Karpas-422 (cell line): ENCODE results near the gene OR2C3. TPM values are rescaled to one million over a fixed set of nuclear protein-coding genes. Genes with fewer than 3 reads are reported as not detected.
A peak's percentile ranks its signal among the peaks of the same experiment; 100 is the strongest.

Experiments
- DNase-seq: peaks from one replicate; pipeline ENCODE4 v3.0.0-alpha.2; 2015
- H2AFZ ChIP-seq: fragments of 200-600 bp; sonication (generic); 2 replicates; pipeline ENCODE4 v1.6.1; 2014; ENCODE audit warnings: antibody characterized with exemption, low read length, mixed read lengths
- H3K27ac ChIP-seq: fragments of 200-600 bp; sonication (generic); 2 replicates; pipeline ENCODE4 v1.5.1; 2014; ENCODE audit warnings: mild to moderate bottlenecking, low read length, moderate library complexity
- H3K27me3 ChIP-seq: fragments of 200-600 bp; sonication (generic); 2 replicates; pipeline ENCODE4 v1.6.1; 2014; ENCODE audit warnings: low read length, mixed read lengths
- H3K36me3 ChIP-seq: fragments of 200-600 bp; sonication (generic); 2 replicates; pipeline ENCODE4 v1.6.1; 2014; ENCODE audit warnings: low read length, mixed read lengths; ENCODE audit not compliant: insufficient read depth
- H3K4me1 ChIP-seq: fragments of 200-600 bp; sonication (generic); 2 replicates; pipeline ENCODE4 v1.6.1; 2014; ENCODE audit warnings: mild to moderate bottlenecking, low read length, mixed read lengths
- H3K4me2 ChIP-seq: fragments of 200-600 bp; sonication (generic); 2 replicates; pipeline ENCODE4 v1.6.1; 2014; ENCODE audit warnings: low read length, low read depth, mild to moderate bottlenecking; ENCODE audit not compliant: poor library complexity, severe bottlenecking
- H3K4me3 ChIP-seq: fragments of 200-600 bp; sonication (generic); 2 replicates; pipeline ENCODE4 v1.5.1; 2014; ENCODE audit warnings: mild to moderate bottlenecking, antibody characterized with exemption, low read length, mixed read lengths
- H3K79me2 ChIP-seq: fragments of 200-600 bp; sonication (generic); 2 replicates; pipeline ENCODE4 v1.6.1; 2014; ENCODE audit warnings: mild to moderate bottlenecking, low read length, mixed read lengths
- H3K9ac ChIP-seq: fragments of 200-600 bp; sonication (generic); 2 replicates; pipeline ENCODE4 v1.6.0; 2014; ENCODE audit warnings: low read length
- H3K9me2 ChIP-seq: fragments of 200-600 bp; sonication (generic), shearing (Covaris generic); replicated peaks from 2 replicates; pipeline ENCODE4 v1.6.0; 2014; ENCODE audit warnings: mild to moderate bottlenecking, low read length, moderate library complexity; ENCODE audit not compliant: insufficient read depth
- H3K9me3 ChIP-seq: fragments of 300-700, 200-600 bp; sonication (generic); 2 replicates; pipeline ENCODE4 v1.6.1; 2014; ENCODE audit warnings: low read length, mixed read lengths
- H4K20me1 ChIP-seq: fragments of 200-600 bp; sonication (generic); 2 replicates; pipeline ENCODE4 v1.6.1; 2014; ENCODE audit warnings: mild to moderate bottlenecking, antibody characterized with exemption, low read length, low read depth; ENCODE audit not compliant: insufficient read depth
- total RNA-seq: library from RNA; depleted of rRNA; stranded (reverse); fragments of >200 nt; shearing (Covaris generic); gene quantifications from 2 replicates; pipeline ENCODE4 v1.2.3, GENCODE V29; 2014; ENCODE audit warnings: low replicate concordance; rRNA removed

OR2C3 gene
- not detected in 2 replicates for total RNA-seq

DNA sequence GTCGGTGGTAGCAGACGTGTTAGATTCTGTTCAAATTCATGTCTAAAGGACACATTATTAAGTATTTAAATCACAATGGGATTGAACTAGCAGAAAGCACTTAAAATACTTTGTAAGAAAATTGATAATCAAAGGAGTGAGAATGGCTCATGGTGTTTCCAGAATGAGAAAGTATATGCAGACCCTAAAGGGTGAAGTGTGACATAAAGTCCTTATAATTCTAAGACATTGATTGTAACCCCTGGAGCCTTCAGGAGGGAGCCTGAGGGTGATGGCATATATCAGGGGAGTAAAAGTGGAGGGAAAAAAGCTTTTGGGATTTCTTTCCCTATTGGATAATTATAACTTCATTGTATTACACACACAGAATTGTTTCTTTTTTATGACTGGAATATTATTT is at the start of gene OR2C3:
Gene OR2C3, minus strand, starts transcription at position 101 of the 400 bp plus-strand sequence. CDS start 3,929 bp downstream, outside the sequence.
- H3K9me3 ChIP-seq, result no peaks in the 10 kb centered on the region
- H3K9me2 ChIP-seq, result no peaks in the 10 kb centered on the region

DNA sequence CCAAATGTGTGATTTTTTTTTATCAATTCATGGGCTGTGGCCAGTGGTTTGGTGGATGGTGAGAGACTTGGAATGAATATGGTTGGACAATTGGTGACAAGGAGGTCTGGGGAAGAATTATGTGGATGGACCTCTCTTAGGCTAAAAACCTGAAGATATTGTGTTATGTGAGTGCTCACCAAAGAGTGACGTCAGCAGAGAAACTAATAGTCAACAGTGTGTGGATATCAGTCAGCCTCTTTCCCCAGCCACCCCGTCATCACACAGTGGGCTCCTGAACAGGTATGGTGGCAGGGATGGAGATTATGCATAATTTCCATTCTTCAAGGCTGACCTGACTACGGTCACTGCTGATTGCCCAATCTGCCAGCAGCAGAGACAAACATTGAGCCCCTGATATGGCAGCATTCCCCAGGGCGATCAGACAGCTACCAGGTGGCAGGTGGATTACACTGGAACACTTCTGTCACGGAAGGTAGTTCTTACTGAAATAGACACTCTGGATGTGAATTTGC is 42.8 kb upstream of the OR2C3 start:
- no peak for DNase-seq
- Histone ChIP-seq H3K36me3 (no peaks in the 10 kb centered on the region), H3K9me3 (no peaks in the 10 kb centered on the region), H3K9ac (no peak overlapping the region), H3K4me2 (no peak overlapping the region), H3K79me2 (no peaks in the 10 kb centered on the region), H3K9me2 (no peaks in the 10 kb centered on the region), H2AFZ (no peak overlapping the region), H3K4me3 (no peak overlapping the region), H4K20me1 (no peaks in the 10 kb centered on the region), H3K27me3 (no peaks in the 10 kb centered on the region), H3K4me1 (no peaks in the 10 kb centered on the region), H3K27ac (no peak overlapping the region)

More for the DNA sequence above, at the start of gene OR2C3:
- Histone ChIP-seq H4K20me1 (no peaks in the 10 kb centered on the region), H3K9ac (no peak within 1 kb of the TSS), H3K4me2 (no peak within 1 kb of the TSS), H3K4me1 (peaks cover 4% of the 10 kb centered on the region; the same call in 1 of the 2 replicates), H3K36me3 (no peaks in the 10 kb centered on the region), H3K4me3 (no peak within 1 kb of the TSS), H3K27ac (no peak within 1 kb of the TSS), H2AFZ (no peak within 1 kb of the TSS), H3K79me2 (no peaks in the 10 kb centered on the region), H3K27me3 (no peaks in the 10 kb centered on the region; the same call in 1 of the 2 replicates)
- no peak for DNase-seq

DNA sequence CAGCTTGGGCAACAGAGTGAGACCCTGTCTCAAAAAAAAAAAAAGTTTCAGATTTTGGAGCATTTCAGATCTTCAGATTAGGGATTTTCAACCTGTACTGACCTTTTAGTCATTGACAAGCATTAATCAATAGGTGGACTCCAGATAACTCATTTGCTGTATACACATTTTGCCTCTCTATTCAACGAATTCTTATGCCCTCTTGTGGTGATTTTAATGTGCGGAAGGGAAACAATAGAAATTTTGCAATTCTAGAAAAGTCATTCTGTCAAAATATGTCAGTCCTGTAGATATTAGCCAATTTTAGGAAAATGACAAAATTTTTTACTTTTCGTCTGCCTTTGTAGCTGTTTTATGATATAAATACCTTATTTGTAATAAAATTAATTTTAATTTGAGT is 40.3 kb upstream of the OR2C3 start:
- H4K20me1 ChIP-seq, result no peaks in the 10 kb centered on the region
- no peak overlapping the region for H3K4me3 ChIP-seq
- no peak overlapping the region for H3K27ac ChIP-seq
- H3K36me3 ChIP-seq, result no peaks in the 10 kb centered on the region
- H2AFZ ChIP-seq, result no peak overlapping the region
- no peak overlapping the region for H3K4me2 ChIP-seq
- peak; percentile 69 for DNase-seq
- no peaks in the 10 kb centered on the region for H3K9me2 ChIP-seq
- no peaks in the 10 kb centered on the region for H3K27me3 ChIP-seq
- no peaks in the 10 kb centered on the region for H3K9me3 ChIP-seq
- H3K79me2 ChIP-seq, result no peaks in the 10 kb centered on the region
- no peaks in the 10 kb centered on the region for H3K4me1 ChIP-seq
- no peak overlapping the region for H3K9ac ChIP-seq

DNA sequence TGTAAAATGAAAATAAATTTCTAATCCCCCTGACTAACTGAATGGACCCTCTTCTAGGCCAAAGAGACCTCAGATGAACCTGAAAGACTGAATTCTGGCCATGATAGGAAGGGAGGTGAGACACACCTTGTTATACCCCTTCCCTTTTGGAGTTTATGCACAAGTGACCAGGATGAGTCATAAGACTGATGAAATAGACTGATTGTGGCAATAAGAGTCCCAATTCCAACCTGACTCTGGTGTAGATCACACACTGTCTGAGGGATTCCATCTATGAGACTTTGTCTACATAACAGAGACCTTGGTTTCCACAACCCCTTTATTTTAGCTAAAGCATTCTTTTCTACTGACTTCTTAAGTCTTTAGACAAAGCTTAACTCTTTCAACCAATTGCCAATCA is 38.4 kb upstream of the OR2C3 start:
- Histone ChIP-seq H3K36me3 (no peaks in the 10 kb centered on the region), H2AFZ (no peak overlapping the region), H3K9ac (no peak overlapping the region), H4K20me1 (no peaks in the 10 kb centered on the region), H3K27me3 (no peaks in the 10 kb centered on the region), H3K79me2 (no peaks in the 10 kb centered on the region), H3K4me1 (no peaks in the 10 kb centered on the region), H3K4me2 (no peak overlapping the region), H3K9me2 (no peaks in the 10 kb centered on the region), H3K9me3 (no peaks in the 10 kb centered on the region), H3K4me3 (no peak overlapping the region), H3K27ac (no peak overlapping the region)
- no peak for DNase-seq

DNA sequence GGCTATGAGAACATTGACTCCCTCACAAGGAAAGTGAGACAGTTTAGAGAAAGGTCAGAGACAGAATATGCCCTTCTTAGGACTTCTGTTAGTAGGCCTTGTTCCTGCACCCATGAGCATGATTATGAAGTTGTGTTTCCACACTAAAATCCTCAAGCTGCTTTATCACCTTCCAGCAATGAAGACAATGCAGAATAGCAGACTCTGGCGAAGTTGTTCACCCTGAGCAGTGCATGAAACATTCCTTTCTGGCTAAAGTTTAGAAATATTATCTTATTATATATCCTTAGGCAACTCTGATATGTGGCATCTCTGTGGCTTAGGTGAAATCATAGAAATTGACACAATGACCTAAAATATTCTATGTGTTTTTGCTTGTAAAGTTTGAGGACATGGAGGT is 38.0 kb upstream of the OR2C3 start:
- H3K79me2 ChIP-seq, result no peaks in the 10 kb centered on the region
- H3K9me2 ChIP-seq, result no peaks in the 10 kb centered on the region

DNA sequence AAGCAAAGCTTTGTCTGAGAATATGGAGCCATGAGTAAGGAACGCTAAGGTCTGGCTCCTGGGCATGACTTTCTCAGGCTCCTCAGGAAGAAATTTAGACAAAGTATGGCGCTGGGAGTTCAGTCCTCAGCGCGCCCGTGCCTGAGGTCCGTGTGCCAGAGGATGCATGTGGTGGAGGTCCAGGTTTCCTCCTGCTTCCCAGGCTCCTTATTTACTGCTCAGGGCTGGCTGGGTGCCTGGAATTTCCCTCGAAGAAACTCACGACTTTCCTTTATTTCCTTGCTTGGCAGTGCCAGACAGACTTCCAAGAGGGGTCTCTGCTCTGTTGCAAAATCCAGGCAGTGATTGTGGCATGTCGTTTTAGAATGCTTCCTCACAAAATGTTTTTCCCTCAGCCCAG is 26.0 kb upstream of the OR2C3 start:
- no peak overlapping the region for H3K9ac ChIP-seq
- no peaks in the 10 kb centered on the region for H3K79me2 ChIP-seq
- H3K4me1 ChIP-seq, result no peaks in the 10 kb centered on the region
- no peak overlapping the region for H2AFZ ChIP-seq
- no peaks in the 10 kb centered on the region for H3K36me3 ChIP-seq
- no peaks in the 10 kb centered on the region for H3K9me2 ChIP-seq
- no peaks in the 10 kb centered on the region for H3K9me3 ChIP-seq
- DNase-seq, result no peak
- H4K20me1 ChIP-seq, result no peaks in the 10 kb centered on the region
- no peaks in the 10 kb centered on the region for H3K27me3 ChIP-seq
- no peak overlapping the region for H3K4me2 ChIP-seq
- no peak overlapping the region for H3K27ac ChIP-seq
- no peak overlapping the region for H3K4me3 ChIP-seq

More for the DNA sequence above, 38.0 kb upstream of the OR2C3 start:
- H3K4me2 ChIP-seq, result no peak overlapping the region
- no peak overlapping the region for H3K9ac ChIP-seq
- H3K9me3 ChIP-seq, result no peaks in the 10 kb centered on the region
- H3K4me3 ChIP-seq, result no peak overlapping the region
- H3K36me3 ChIP-seq, result no peaks in the 10 kb centered on the region
- no peak for DNase-seq
- no peaks in the 10 kb centered on the region for H4K20me1 ChIP-seq
- no peaks in the 10 kb centered on the region for H3K4me1 ChIP-seq
- H3K27ac ChIP-seq, result no peak overlapping the region
- H2AFZ ChIP-seq, result no peak overlapping the region
- no peaks in the 10 kb centered on the region for H3K27me3 ChIP-seq

DNA sequence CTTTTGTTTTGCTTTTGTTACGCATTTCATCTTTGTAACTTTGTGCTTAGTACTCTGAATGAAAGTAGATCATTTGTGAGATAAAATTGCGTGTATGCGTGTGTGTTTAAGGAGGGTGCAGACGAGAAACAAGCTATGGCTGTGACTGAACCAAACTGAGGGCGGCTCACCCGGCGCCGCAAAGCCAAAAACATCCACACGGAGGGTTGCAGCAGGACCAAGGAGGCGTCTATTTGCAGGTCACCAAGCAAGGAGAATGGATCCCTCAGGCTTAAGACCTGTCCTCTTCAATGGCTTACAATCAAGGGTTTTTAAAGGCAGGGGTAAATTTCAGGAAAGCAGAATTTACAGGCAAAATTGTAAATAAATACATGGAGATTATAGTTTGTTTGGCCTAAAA is 25.5 kb upstream of the OR2C3 start:
- Histone ChIP-seq H3K27ac (no peak overlapping the region), H3K4me1 (no peaks in the 10 kb centered on the region), H3K9me2 (no peaks in the 10 kb centered on the region), H3K4me3 (no peak overlapping the region), H3K9ac (no peak overlapping the region), H3K4me2 (no peak overlapping the region), H3K27me3 (no peaks in the 10 kb centered on the region), H3K36me3 (no peaks in the 10 kb centered on the region), H2AFZ (no peak overlapping the region), H4K20me1 (no peaks in the 10 kb centered on the region), H3K79me2 (no peaks in the 10 kb centered on the region), H3K9me3 (no peaks in the 10 kb centered on the region)
- no peak for DNase-seq

DNA sequence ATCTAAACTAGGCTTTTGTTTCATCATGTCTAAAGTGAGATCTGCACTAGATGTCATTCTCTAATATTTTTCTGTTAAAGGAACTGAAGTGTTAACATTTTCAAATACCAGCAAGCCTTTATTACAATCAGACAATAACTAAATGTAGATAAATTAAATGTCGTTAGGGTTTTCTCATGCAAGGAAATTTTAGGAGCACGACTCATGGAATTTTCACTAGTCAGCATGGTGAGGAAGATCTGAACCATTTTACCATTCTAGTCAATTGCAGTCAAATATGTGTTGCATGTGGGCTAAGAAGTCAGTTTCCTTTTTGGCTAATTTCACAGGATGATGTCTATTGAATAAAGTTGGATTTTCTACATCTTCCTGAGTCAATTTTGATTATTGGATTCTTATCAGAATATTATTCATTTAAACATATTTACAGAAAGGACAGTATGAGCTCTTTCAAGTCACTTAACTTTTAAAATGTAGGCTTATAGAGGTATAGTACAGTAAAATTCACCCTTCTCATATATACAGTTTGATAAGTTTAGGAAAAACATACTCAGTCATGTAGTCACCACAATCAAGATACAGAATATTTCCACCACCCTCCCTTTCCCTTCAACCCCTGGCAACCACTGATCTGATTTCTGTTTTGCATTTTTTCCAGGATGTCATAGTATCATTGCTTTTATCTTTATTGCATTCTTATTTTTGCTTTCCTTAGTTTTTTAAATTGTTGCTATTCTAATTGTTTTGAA is 21.9 kb upstream of the OR2C3 start:
- H3K9me2 ChIP-seq, result no peaks in the 10 kb centered on the region
- no peak overlapping the region for H3K27ac ChIP-seq
- no peaks in the 10 kb centered on the region for H3K27me3 ChIP-seq
- H3K79me2 ChIP-seq, result no peaks in the 10 kb centered on the region
- H3K4me2 ChIP-seq, result no peak overlapping the region
- no peak for DNase-seq
- H3K9ac ChIP-seq, result no peak overlapping the region
- no peaks in the 10 kb centered on the region for H3K4me1 ChIP-seq
- no peaks in the 10 kb centered on the region for H3K36me3 ChIP-seq
- H4K20me1 ChIP-seq, result no peaks in the 10 kb centered on the region
- no peak overlapping the region for H2AFZ ChIP-seq
- no peaks in the 10 kb centered on the region for H3K9me3 ChIP-seq
- no peak overlapping the region for H3K4me3 ChIP-seq
